WTC11 (cell line): ENCODE data around the gene VWA8. TPM values are rescaled to one million over a fixed set of nuclear protein-coding genes. Genes with fewer than 3 reads are reported as not detected.

Experiments used
- ATAC-seq: fragments of 200-7000 bp; cut with Tn5 transposase; 2 replicates; pipeline ENCODE4 v1.10.0; 2021; ENCODE audit warnings: mild to moderate bottlenecking, moderate library complexity
- CTCF ChIA-PET: fragments of 300-600 bp; sonication (Branson Sonifier 250); formaldehyde crosslinking; loops from one replicate; lab custom pipeline; 2021; ENCODE audit warnings: antibody characterized with exemption; lab: Charles Lee
- POLR2A ChIA-PET: fragments of 350-600 bp; sonication (Branson Sonifier 250); formaldehyde crosslinking; loops from one replicate; lab custom pipeline; 2021; ENCODE audit warnings: antibody characterized with exemption; lab: Charles Lee
- DNase-seq: peaks from one replicate; pipeline ENCODE4 v3.0.0; 2021; ENCODE audit warnings: low spot score
- H3K27ac Mint-ChIP-seq: 2 replicates; pipeline ENCODE4 v1.8.0; 2021; ENCODE audit warnings: mixed read lengths
- H3K27me3 Mint-ChIP-seq: 2 replicates; pipeline ENCODE4 v1.8.0; 2021; ENCODE audit warnings: low read depth, mild to moderate bottlenecking, moderate library complexity, mixed read lengths
- H3K36me3 Mint-ChIP-seq: 2 replicates; pipeline ENCODE4 v1.8.0; 2021; ENCODE audit warnings: mixed read lengths
- H3K4me1 Mint-ChIP-seq: 2 replicates; pipeline ENCODE4 v1.8.0; 2022; ENCODE audit warnings: mixed read lengths
- H3K4me3 Mint-ChIP-seq: 2 replicates; pipeline ENCODE4 v1.8.0; 2021; ENCODE audit warnings: mild to moderate bottlenecking, moderate library complexity, mixed read lengths
- H3K9me3 Mint-ChIP-seq: 2 replicates; pipeline ENCODE4 v1.8.0; 2021; ENCODE audit warnings: mixed read lengths
- ELF4 ChIP-seq: sonication (generic); formaldehyde crosslinking; IDR thresholded peaks from 2 replicates; pipeline ENCODE4 v1.8.1; 2022; ENCODE audit warnings: low read depth, mild to moderate bottlenecking, moderate library complexity, missing genetic modification reagents
- GTF2I ChIP-seq: fragments of 250-450 bp; sonication (Bioruptor Pico); conservative IDR thresholded peaks from 2 replicates; pipeline ENCODE4 v1.4.0; 2021; ENCODE audit warnings: mild to moderate bottlenecking
- HMGA2 ChIP-seq: fragments of 250-450 bp; sonication (Bioruptor Pico); IDR thresholded peaks from 2 replicates; pipeline ENCODE4 v1.4.0; 2021; ENCODE audit warnings: mild to moderate bottlenecking, moderate library complexity
- IRF1 ChIP-seq: sonication (generic); formaldehyde crosslinking; IDR thresholded peaks from 2 replicates; pipeline ENCODE4 v1.8.0; 2023; ENCODE audit warnings: missing genetic modification reagents
- JAZF1 ChIP-seq: fragments of 250-450 bp; sonication (Bioruptor Pico); IDR thresholded peaks from 2 replicates; pipeline ENCODE4 v1.9.0; 2021; ENCODE audit warnings: moderate library complexity, mild to moderate bottlenecking, inconsistent platforms
- NFE2L1 ChIP-seq: sonication (generic); formaldehyde crosslinking; IDR thresholded peaks from 2 replicates; pipeline ENCODE4 v1.8.1; 2023; ENCODE audit warnings: missing genetic modification reagents
- NFYB ChIP-seq: sonication (generic); formaldehyde crosslinking; conservative IDR thresholded peaks from 2 replicates; pipeline ENCODE4 v1.8.0; 2022; ENCODE audit warnings: low read depth, missing genetic modification reagents
- NR2C2 ChIP-seq: sonication (generic); formaldehyde crosslinking; IDR thresholded peaks from 2 replicates; pipeline ENCODE4 v1.8.0; 2022; ENCODE audit warnings: mild to moderate bottlenecking, missing genetic modification reagents
- OVOL2 ChIP-seq: fragments of 250-450 bp; sonication (Bioruptor Pico); IDR thresholded peaks from 2 replicates; pipeline ENCODE4 v1.9.0; 2021; ENCODE audit warnings: mild to moderate bottlenecking, borderline replicate concordance
- PREB ChIP-seq: sonication (generic); formaldehyde crosslinking; IDR thresholded peaks from 2 replicates; pipeline ENCODE4 v1.8.1; 2022; ENCODE audit warnings: mild to moderate bottlenecking, missing genetic modification reagents, moderate library complexity, borderline replicate concordance
- TCF7 ChIP-seq: sonication (generic); formaldehyde crosslinking; IDR thresholded peaks from 2 replicates; pipeline ENCODE4 v1.8.0; 2022; ENCODE audit warnings: mild to moderate bottlenecking, low read depth, missing genetic modification reagents, moderate library complexity
- ZNF219 ChIP-seq: sonication (generic); formaldehyde crosslinking; IDR thresholded peaks from 2 replicates; pipeline ENCODE4 v1.8.0; 2023; ENCODE audit warnings: missing genetic modification reagents, mild to moderate bottlenecking, borderline replicate concordance
- ZNF263 ChIP-seq: sonication (generic); formaldehyde crosslinking; IDR thresholded peaks from 2 replicates; pipeline ENCODE4 v1.8.1; 2022; ENCODE audit warnings: low read depth, mild to moderate bottlenecking, moderate library complexity, missing genetic modification reagents
- ZNF512 ChIP-seq: sonication (generic); formaldehyde crosslinking; IDR thresholded peaks from 2 replicates; pipeline ENCODE4 v1.8.1; 2022; ENCODE audit warnings: missing genetic modification reagents, borderline replicate concordance
- total RNA-seq: library from RNA; stranded (reverse); gene quantifications from 3 replicates; pipeline ENCODE4 v1.2.3, GENCODE V29; 2021
- TF ChIP-seq, protein P1 (sequence below): fragments of 250-450 bp; sonication (Bioruptor Pico); IDR thresholded peaks from 2 replicates; pipeline ENCODE4 v1.9.0; 2021; ENCODE audit warnings: mild to moderate bottlenecking

VWA8 gene
- total RNA-seq, 1 experiment from 2014 or later: 19.9 TPM

GRCh38 chr13:41633776-41634175 lies 327.1 kb downstream of the VWA8 start:
- ATAC-seq: peak; percentile 67
- Mint-ChIP-seq H3K9me3 (no peaks in the 10 kb centered on the region), H3K4me1 (peaks cover 2% of the 10 kb centered on the region; the same call in 1 of the 2 replicates), H3K36me3 (no peaks in the 10 kb centered on the region), H3K4me3 (no peak overlapping the region), H3K27me3 (no peaks in the 10 kb centered on the region), H3K27ac (no peak overlapping the region; the same call in 1 of the 2 replicates)
- no peak for TF ChIP-seq OVOL2 (CRISPR knock-in tag)
- TF ChIP-seq HMGA2 (CRISPR knock-in tag): no peak
- TF ChIP-seq TCF7 (CRISPR knock-in tag): no peak
- no peak for TF ChIP-seq PREB (CRISPR knock-in tag)
- no peak for TF ChIP-seq ZNF263
- TF ChIP-seq ZNF219: no peak
- ChIA-PET CTCF (interaction anchor here (0.8 kb wide), 1 partner anchor 19 kb away, joined by 3 read pairs; no protein-coding TSS in a partner anchor), POLR2A (no interaction called here)
- no peak for DNase-seq

GRCh38 chr13:41631296-41631965 lies 329.5 kb downstream of the VWA8 start:
- no peak for TF ChIP-seq ZNF263
- TF ChIP-seq ZNF512: no peak
- TF ChIP-seq ELF4: no peak
- TF ChIP-seq IRF1 (CRISPR knock-in tag): no peak
- no peak for TF ChIP-seq NR2C2 (CRISPR knock-in tag)
- no peak for ATAC-seq
- Mint-ChIP-seq H3K36me3 (no peaks in the 10 kb centered on the region), H3K4me3 (no peak overlapping the region), H3K4me1 (peaks cover 2% of the 10 kb centered on the region; the same call in 1 of the 2 replicates), H3K9me3 (no peaks in the 10 kb centered on the region), H3K27me3 (no peaks in the 10 kb centered on the region), H3K27ac (no peak overlapping the region)
- DNase-seq: no peak
- POLR2A ChIA-PET: interaction anchor here (0.6 kb wide), 1 partner anchor 20 kb away, joined by 3 read pairs; no protein-coding TSS in a partner anchor
- CTCF ChIA-PET: no interaction called here

GRCh38 chr13:41627425-41627824 lies 333.5 kb downstream of the VWA8 start:
- no peak overlapping the region for H3K4me3 Mint-ChIP-seq
- CTCF ChIA-PET: no interaction called here
- DNase-seq: no peak

DNA sequence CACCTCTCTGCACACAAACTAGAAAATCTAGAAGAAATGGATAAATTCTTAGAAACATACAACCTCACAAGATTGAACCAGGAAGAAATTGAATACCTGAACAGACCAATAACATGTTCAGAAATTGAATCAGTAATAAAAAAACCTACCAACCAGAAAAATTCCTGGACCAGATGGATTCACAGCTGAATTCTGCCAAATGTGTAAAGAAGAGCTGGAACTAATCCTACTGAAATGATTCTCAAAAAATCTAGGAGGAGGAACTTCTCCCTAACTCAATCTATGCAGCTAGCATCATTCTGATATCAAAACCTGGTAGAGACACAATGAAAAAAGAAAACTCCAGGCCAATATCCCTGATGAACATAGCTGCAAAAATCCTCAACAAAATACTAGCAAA lies 336.9 kb downstream of the VWA8 start:
- H3K4me3 Mint-ChIP-seq: no peak overlapping the region
- ATAC-seq (no peak), DNase-seq (no peak)
- no peaks in the 10 kb centered on the region for H3K27me3 Mint-ChIP-seq
- H3K9me3 Mint-ChIP-seq: peaks cover 4% of the 10 kb centered on the region
- POLR2A ChIA-PET: no interaction called here
- H3K4me1 Mint-ChIP-seq: no peaks in the 10 kb centered on the region
- CTCF ChIA-PET: no interaction called here
- H3K36me3 Mint-ChIP-seq: peaks cover 4% of the 10 kb centered on the region; the same call in 1 of the 2 replicates
- TF ChIP-seq NFYB: no peak
- TF ChIP-seq, protein P1, sequence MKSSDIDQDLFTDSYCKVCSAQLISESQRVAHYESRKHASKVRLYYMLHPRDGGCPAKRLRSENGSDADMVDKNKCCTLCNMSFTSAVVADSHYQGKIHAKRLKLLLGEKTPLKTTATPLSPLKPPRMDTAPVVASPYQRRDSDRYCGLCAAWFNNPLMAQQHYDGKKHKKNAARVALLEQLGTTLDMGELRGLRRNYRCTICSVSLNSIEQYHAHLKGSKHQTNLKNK: no peak
- H3K27ac Mint-ChIP-seq: no peak overlapping the region

More at GRCh38 chr13:41627425-41627824, 333.5 kb downstream of the VWA8 start:
- H3K27me3 Mint-ChIP-seq: no peaks in the 10 kb centered on the region
- no peaks in the 10 kb centered on the region for H3K36me3 Mint-ChIP-seq
- no peaks in the 10 kb centered on the region for H3K4me1 Mint-ChIP-seq
- no peak for ATAC-seq
- POLR2A ChIA-PET: no interaction called here
- H3K27ac Mint-ChIP-seq: no peak overlapping the region; the same call in 1 of the 2 replicates
- no peaks in the 10 kb centered on the region for H3K9me3 Mint-ChIP-seq
- TF ChIP-seq NFE2L1 (CRISPR knock-in tag) (no peak), GTF2I (no peak), JAZF1 (CRISPR knock-in tag) (no peak), HMGA2 (CRISPR knock-in tag) (no peak)
